PFSK-1 (cell line): ENCODE measurements around the gene ZNF618.

Experiments used
- FOXP2 ChIP-seq: optimal IDR thresholded peaks from 2 replicates; pipeline ENCODE3; 2011; ENCODE audit warnings: borderline replicate concordance, control low read depth, inconsistent platforms; ENCODE audit not compliant: insufficient read depth; ENCODE audit errors: extremely low read length, extremely low read depth
- POLR2AphosphoS5 ChIP-seq: IDR thresholded peaks from 2 replicates; pipeline ENCODE4 v1.6.1; 2012; ENCODE audit warnings: low read depth, mild to moderate bottlenecking, control low read depth, low read length, moderate library complexity
- REST ChIP-seq, 2 experiments: IDR thresholded peaks; 2 replicates each; pipeline versions ENCODE4 v1.6.1 to v1.8.0; 2011 to 2012; ENCODE audit warnings: low read depth in 2 of 2, low read length in 2 of 2, control low read depth in 1 of 2, inconsistent platforms in 1 of 2, mild to moderate bottlenecking in 1 of 2, moderate library complexity in 1 of 2; ENCODE audit not compliant: insufficient read depth in 1 of 2
- SIN3A ChIP-seq: IDR thresholded peaks from 2 replicates; pipeline ENCODE4 v1.6.1; 2012; ENCODE audit warnings: mild to moderate bottlenecking, low read length, moderate library complexity, borderline replicate concordance; ENCODE audit not compliant: insufficient read depth
- TAF1 ChIP-seq: IDR thresholded peaks from 2 replicates; pipeline ENCODE4 v1.6.1; 2012; ENCODE audit warnings: low read length, control low read depth, borderline replicate concordance; ENCODE audit not compliant: insufficient read depth

The ZNF618 gene

GRCh38 chr9:113919871-113920270 lies 43.8 kb downstream of the ZNF618 start:
- no peak for TF ChIP-seq POLR2AphosphoS5
- TF ChIP-seq TAF1, result no peak
- no peak for TF ChIP-seq REST (IDR thresholded peaks at IDR 0.05; ENCODE audit: insufficient read depth in 1 of 2, low read depth in 2 of 2, low read length in 2 of 2)
- no peak for TF ChIP-seq FOXP2
- no peak for TF ChIP-seq SIN3A

- TF ChIP-seq REST (IDR thresholded peaks at IDR 0.05; ENCODE audit: insufficient read depth in 1 of 2, low read depth in 2 of 2, low read length in 2 of 2), result no peak
- no peak for TF ChIP-seq POLR2AphosphoS5
- no peak for TF ChIP-seq FOXP2
- no peak for TF ChIP-seq SIN3A
- no peak for TF ChIP-seq TAF1
Measured at GRCh38 chr9:113920872-113921271, 44.8 kb downstream of the ZNF618 start.

- TF ChIP-seq REST (IDR thresholded peaks at IDR 0.05; ENCODE audit: insufficient read depth in 1 of 2, low read depth in 2 of 2, low read length in 2 of 2) (no peak), FOXP2 (no peak), POLR2AphosphoS5 (no peak), TAF1 (no peak), SIN3A (no peak)
Measured at GRCh38 chr9:113921396-113921925, 45.4 kb downstream of the ZNF618 start.

- TF ChIP-seq TAF1 (no peak), REST (IDR thresholded peaks at IDR 0.05; ENCODE audit: insufficient read depth in 1 of 2, low read depth in 2 of 2, low read length in 2 of 2) (no peak), SIN3A (no peak), FOXP2 (no peak), POLR2AphosphoS5 (no peak)
Measured at GRCh38 chr9:113922160-113922559, 46.1 kb downstream of the ZNF618 start.

- TF ChIP-seq POLR2AphosphoS5 (no peak), SIN3A (no peak)
Measured at GRCh38 chr9:113926211-113926610, 50.1 kb downstream of the ZNF618 start.

- TF ChIP-seq POLR2AphosphoS5, result no peak
Measured at GRCh38 chr9:113927277-113927676, 51.2 kb downstream of the ZNF618 start.
